NCI-H2081 treated with DMSO at 0.1 percent for 48 hours (cell line): ENCODE data around the gene PTAFR.
"Not testable (repeated sequence)": the region's sequence is repeated elsewhere in the genome, so short reads cannot be mapped to it uniquely, and the experiment has no call there.

Source experiments
- DNase-seq: peaks from one replicate; lab custom pipeline; 2025; lab: John Stamatoyannopoulos, UW

Gene PTAFR

GRCh38 chr1:28144203-28145135 lies 32.0 kb downstream of the PTAFR start:
- no peak for DNase-seq

GRCh38 chr1:28143496-28144202 lies 32.8 kb downstream of the PTAFR start:
- no peak for DNase-seq

- no peak for DNase-seq
These were observed 34.8 kb downstream of the PTAFR start for GRCh38 chr1:28141685-28142084.

DNA sequence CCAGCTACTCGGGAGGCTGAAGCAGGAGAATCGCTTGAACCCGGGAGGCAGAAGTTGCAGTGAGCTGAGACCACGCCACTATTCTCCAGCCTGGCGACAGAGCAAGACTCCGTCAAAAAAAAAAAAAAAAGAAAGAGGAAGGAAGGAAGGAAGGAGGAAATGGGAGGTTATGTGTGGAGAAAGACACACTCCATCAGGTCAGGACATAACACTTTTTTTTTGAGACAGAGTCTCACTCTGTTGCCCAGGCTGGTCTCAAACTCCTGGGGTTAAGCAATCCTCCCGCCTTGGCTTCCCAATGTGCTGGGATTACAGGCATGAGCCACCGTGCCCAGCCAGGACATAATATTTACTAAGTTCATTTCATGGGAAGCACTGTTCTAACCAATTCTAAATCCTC lies 36.6 kb downstream of the PTAFR start:
- DNase-seq: not testable (repeated sequence)

GRCh38 chr1:28139025-28139712 lies 37.3 kb downstream of the PTAFR start:
- no peak for DNase-seq

GRCh38 chr1:28136922-28137613 lies 39.4 kb downstream of the PTAFR start:
- DNase-seq: no peak

GRCh38 chr1:28136169-28136921 lies 40.1 kb downstream of the PTAFR start:
- no peak for DNase-seq

DNA sequence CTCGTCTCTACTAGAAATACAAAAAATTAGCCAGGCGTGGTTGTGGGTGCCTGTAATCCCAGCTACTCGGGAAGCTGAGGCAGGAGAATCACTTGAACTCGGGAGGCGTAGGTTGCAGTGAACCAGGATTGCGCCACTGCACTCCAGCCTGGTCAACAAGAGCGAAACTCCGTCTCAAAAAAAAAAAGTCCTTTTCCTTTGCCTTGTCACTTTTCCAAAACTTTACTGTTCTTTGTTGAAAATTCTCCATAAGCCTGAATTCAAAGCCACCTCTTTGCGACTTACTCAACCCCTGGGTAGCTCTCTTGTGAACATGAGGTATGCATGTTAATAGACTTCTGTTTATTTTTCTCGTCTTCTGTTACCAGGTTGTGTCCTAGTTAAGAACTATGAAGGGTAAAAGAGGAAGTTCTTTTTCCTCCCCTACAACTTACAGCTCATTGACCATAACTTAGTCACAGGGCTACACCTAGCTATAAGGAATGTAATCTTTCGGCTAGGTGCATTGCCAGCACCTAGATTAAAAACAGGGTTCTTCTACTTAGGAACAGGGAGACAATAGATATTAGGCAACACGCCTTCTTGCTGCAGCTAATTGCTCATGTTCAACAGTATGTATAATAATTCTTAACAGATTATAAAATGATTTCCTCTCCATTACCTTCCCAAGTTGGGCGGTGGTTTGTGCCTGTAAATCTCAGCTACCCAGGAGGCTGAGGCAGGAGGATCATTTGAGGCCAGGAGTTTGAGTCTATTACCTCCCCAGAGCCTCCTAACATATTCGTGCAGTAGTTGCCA lies 40.9 kb downstream of the PTAFR start:
- DNase-seq: no peak

DNA sequence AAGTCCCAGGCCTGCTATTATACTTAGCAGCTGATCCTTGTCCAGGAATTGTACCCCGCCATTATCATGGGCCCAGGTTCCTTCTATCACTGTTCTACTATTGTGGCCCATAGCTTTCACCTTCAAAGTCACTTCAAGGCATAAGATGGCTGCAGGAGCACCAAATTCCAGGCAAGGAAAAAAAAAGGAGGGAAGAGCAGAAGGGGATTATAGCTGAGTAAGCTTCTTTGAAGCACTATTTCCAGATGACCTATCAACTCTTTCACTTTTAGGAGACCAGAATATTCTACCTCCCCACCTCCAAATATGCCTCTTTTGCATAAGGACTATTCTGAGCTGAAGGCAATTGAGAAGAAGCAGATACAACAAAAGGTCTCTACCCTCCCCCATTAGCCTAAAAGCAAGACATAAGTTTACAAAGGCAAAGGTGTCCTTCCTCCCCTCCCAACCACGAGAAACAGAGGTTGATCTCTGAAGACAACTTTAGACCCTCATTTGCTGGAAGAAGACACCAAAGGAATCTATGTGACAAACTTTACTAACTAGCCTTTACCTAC lies 41.8 kb downstream of the PTAFR start:
- no peak for DNase-seq

DNA sequence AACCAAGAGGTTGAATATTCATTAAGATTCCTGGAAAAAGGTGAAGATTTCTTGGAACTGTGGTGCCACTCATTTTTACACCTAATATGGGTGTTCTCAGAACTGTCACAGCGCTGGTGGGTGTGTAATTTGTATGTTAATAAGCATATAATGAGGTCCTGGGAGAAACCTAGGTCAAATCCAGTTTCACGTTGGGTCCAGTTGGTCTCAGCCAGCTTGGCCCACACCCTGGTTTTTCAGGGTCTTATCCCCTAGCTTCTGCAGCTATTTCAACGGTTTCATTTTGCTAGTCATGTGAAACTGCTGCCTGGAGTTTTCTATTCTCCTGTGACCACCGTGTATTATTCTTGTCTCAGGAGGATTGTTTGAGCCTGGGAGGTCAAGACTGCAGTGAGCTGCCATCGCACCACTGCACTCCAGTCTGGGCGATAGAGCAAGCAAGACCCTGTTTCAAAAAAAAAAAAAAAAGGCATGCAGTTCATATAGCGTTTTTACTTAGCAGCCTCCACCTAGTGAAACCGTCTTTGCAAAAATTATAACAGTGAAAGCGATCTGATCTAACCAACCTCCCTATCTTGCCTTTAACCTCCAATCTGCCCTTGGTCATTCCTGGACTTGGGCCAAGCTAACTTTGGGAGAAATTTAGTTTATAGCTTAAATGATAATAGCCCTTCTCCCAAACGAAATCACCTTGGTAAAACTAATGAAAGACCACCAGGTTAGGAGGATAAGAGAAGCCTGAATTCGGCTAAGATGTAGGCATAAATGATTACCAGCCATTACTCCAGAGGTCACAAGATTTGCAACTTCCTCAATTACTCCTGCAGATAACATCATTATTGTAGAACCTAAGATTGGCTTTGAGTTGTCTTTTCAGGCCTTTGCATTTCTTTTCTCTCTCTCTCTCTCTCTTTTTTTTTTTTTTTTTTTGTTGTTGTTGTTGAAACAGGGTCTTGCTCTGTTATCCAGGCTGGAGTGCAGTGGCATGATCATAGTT lies 44.0 kb downstream of the PTAFR start:
- DNase-seq: no peak

DNA sequence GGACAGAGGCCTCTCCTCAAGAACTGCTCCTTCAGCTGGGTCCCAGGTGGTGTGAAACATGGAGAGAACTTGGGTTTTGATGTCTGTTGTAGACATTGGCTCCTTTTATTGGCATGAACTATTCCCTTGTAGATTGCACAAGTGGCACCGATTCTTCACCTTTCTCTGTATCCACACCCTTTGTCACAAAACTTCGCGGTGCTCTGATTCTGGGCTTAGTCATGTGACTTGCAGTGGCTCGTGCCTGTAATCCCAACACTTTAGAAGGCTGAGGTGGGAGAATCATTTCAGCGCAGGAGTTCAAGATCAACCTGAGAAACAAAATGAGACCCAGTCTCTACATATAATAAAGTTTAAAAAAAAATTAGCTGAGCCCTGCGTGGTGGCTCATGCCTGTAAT lies 45.6 kb downstream of the PTAFR start:
- no peak for DNase-seq

GRCh38 chr1:28129150-28129549 lies 47.3 kb downstream of the PTAFR start:
- no peak for DNase-seq

- no peak for DNase-seq
These were observed 48.8 kb downstream of the PTAFR start for GRCh38 chr1:28127617-28128257.

DNA sequence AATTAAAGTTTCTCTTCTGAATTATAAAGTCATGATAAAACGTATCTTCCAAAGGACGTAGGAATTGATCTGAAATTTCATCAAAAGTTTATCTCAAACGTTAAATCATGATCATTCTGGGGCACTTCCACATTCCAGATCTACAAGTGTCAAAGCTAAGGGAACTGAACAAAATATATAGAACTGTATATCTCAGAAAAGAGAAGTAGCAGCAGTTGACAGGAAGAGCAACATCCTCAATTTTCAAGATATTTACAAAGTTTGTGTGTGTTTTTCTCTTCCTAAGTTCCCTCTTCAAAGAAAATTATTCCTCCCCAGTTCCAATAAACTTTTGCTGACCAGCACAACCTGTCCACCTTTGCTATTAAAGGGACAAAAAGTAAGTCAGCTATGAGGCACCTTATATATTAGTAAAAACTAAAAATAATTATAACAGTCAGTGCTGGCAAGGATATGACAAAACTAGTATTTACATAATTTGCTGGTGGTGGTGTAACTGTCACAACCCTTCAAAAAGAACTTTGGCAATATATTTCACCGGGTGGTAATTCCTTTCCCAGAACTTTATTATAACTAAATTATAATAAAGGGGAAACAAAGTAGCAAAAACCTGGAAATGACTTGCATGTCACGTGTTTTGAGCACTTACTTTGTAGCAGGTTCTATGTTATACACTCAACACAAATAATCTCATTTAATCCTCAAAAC lies 49.6 kb downstream of the PTAFR start:
- DNase-seq: no peak

GRCh38 chr1:28126212-28126611 lies 50.3 kb downstream of the PTAFR start:
- DNase-seq: no peak

DNA sequence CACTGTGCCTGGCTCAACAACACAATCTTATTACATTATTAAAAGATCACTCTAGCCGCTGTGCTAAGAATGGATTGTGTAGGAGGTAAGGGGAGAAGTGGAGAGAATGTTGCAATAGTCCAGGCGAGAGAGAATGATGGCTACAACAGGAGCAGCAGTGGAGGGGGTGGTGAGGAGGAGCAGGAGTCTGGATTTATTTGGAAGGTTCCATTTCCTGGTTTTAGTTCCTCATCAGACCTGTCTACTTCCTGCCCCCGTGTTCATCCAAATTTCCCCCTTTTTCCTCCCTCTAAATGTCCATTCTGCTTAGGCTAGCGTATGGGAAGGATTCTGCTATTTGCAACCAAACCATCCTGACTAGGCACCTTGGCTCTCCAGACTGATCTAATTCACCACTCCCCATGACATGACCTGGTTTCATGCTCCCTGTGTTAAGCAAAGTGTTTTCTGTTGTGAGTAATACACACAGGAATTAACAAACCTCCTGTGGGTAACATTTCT lies 53.0 kb downstream of the PTAFR start:
- DNase-seq: no peak

DNA sequence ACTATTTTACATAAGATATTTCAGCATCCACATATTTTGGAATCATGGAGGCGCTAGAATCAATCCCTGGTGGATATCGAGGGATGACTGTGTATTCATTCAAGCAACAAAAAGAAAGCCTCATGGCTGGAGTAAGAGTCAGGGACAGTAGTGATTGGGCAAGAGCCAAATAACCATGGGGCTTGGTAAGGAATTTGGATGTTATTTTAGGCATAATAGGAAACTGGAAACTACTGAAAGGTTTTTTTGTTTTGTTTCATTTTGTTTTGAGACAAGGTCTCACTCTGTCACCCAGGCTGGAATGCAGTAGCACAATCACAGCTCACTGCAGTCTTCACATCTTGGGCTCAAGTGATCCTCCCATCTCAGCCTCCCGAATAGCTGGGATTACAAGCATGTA lies 54.3 kb downstream of the PTAFR start:
- no peak for DNase-seq

DNA sequence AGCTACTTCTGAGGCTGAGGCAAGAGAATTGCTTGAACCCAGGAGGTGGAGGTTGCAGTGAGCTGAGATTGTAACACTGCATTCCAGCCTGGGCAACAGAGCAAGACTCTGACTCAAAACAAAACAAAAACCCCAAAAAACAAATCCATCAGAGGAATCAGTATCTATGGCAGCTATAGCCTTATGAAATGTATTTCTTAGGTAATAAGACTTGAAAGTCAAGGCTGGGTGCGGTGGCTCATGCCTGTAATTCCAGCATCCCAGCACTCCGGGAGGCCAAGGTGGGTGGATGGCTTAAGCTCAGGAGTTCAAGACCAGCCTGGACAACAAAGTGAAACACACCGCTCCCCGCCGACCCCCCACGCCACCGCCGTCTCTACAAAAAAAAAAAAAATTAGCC lies 56.9 kb downstream of the PTAFR start:
- DNase-seq: no peak
